Activated naive CD4-positive, alpha-beta T cell treated with Interleukin-2 at 50 U/mL for 16 hours (primary cell): ENCODE results near the gene PRDM11.

Experiments used
- DNase-seq: peaks from one replicate; pipeline ENCODE4 v3.0.0-alpha.2; 2020

Gene PRDM11

DNA sequence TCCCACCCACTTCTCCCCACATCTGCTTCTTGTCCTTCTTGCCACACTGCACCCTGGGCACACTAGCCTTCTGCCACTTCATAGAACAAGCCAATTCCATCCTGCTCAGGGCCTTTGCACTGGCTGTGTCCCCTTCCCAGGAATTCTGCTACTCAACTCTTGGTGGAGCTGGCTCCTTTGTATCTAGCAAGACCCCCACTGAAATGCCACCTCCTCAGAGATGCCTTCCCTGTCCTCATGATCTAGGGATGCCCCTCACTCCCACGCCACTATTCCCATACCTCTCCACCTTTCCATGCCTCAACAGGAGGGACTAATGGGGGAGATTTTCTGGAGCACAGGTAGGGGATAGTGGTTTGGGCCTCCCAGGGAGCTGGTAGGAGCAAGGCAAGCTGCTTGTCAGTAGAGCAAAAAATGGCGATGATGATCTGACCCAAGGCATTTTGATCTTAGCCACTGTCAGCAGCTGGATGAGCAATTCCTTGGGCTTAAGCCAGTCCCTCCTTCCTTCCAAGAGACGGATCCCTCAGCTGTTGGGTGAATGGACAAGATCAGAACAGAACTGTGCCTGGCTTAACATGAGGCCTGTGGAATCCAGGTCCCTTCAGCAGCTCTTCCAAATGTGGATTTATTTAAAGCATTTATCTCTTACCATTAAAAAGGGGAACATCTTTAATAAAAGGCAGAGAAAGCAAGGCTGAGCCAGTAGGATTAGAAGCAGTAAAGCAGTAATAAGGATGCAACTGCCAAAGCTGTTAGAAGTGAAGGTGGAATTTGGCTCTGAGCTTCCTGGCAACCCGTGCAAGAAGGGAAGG, 4.0 kb upstream of the PRDM11 start:
- DNase-seq: no peak

DNA sequence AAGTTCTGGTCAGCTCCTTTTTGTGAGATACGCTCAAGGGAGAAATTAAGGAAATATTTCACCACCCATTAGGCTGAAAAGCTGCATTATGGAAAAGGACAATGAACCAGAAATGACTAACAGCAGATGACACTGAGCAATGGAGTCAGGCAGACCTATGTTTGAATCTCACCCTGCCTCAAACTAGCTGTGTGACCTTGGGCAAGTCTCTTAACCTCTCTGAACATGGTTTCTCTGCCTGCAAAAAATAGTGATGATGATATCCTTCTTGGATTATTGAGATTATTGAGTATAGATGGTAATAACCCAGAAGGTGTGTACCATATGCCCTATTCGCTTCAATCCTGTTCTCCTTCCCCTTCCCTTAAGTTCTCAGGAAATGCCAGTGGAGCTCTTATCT, 2.9 kb upstream of the PRDM11 start:
- no peak for DNase-seq

DNA sequence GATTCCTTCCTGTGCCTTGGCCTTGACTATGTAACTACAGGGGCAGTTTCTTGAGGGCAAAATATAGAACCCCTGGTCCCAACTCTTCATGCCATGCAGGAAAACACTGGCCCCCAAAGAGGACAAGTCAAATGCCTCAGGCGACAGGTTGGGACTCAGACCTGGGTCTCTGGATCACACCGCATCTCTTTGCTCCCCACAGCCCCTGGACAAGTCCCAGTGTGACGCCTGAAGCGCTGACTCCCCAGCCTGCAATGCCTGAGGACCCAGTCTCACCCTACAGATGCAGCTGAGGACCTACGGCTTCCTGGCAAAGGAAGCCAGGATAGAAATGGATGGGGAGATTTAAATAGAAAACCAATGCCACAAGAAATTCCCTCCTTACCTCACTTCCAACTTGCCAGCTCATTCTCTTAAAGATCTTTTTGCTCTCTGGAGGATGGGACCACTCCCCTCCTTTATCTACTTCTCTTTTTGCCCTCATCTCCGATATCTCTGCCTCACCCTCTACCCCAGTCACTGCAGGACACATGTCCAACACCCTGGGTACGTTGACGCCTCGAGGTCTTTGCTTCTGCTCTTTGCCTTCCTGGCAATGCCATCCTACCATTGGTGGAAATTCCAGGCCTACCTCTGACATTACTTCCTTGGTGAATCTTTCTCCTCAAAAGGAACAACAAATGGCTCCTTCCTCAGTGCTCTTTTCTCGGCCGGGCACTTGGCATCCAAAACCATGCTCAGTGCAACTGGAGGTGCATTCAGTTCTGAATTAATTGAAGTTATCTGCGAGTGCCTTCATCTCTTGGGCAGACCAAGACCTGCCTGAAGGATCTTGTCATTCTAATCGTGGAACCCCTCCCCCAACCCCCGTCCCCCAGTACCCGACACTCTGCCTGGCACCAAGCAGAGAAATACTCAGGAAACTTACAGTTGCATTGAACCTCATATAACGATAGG, 2.0 kb upstream of the PRDM11 start:
- DNase-seq: no peak

DNA sequence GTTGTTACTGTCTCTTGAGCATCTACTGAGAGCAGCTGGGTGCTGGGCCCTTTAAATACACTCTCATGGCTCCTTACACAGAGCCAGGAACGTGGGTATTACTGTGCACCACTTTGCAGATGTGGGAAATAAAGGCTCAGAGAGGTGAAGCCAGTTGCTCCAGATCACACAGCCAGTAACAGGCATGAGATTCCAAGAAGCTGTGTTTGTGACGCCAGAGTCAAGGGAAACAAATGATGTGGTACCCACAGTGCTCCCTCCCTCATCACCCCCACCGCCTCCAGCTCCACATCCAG, 1.4 kb upstream of the PRDM11 start:
- no peak for DNase-seq

DNA sequence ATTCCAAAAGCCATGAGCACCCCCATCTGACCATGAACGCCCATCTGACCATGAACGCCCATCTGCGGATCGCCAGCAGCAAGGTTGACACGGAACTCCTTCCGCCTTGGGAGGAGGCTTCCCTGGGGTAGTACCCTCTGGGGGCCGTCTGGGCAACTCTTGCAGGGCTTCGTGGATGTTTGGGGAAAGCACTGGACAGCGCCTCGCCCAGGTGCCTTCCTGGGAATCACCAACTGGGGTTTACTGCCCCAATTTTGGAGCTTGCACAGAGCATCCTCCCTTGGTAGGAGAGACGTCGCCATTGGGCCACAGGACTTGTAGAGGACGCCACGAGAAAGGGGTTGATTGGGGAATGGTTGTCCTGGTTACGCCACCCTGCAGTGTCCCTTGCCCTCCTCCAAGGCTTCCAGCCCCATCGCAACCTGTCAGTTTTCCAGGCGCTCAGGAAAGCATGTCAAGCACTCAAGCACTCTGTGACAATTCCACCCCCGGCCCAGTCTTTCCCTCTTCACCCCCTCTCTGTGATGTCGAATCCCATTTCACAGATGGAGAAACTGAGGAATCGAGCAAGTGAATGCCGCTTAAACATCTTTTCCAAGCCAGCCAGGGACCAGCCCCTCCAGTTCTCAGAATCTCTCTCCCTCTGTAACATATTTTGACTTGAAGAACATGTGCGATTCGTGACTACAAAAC, 914 bp upstream of the PRDM11 start:
- no peak for DNase-seq

DNA sequence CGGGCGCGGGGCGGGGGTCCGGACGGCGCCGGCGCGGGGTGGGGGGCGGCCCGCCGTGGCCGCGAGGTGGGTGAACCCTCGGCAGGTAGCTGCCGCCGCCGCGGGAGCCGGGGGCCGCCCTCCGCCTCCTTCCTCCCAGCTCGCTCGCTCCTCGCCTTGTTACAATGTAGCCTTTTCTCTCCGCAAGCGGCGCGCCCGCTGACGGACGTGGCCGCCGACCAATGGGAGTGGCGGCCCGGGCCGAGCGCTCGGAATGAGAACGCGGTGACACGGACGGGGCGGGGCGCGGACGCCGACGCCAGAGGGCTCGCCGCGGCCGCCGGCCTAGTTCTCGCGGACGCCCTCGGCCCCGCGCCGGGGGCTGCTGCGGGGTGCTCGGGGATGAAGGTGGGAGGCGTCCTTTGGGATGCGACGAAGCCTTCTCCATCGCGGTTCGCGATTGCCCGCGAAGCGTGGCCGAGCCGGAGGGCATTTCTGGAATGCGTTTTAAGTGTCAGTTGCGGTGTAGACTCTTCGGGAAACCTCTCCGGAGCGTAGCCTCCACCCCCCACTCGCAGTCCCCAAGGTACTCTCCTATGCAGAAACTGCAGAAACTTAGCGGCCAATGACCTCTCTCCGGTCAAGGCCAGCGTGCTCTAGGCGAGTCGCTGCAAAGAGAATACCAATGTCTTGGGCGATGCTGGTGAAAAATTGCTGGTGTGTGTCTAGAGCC, 734 bp downstream of the PRDM11 start:
- DNase-seq: peak; percentile 93

DNA sequence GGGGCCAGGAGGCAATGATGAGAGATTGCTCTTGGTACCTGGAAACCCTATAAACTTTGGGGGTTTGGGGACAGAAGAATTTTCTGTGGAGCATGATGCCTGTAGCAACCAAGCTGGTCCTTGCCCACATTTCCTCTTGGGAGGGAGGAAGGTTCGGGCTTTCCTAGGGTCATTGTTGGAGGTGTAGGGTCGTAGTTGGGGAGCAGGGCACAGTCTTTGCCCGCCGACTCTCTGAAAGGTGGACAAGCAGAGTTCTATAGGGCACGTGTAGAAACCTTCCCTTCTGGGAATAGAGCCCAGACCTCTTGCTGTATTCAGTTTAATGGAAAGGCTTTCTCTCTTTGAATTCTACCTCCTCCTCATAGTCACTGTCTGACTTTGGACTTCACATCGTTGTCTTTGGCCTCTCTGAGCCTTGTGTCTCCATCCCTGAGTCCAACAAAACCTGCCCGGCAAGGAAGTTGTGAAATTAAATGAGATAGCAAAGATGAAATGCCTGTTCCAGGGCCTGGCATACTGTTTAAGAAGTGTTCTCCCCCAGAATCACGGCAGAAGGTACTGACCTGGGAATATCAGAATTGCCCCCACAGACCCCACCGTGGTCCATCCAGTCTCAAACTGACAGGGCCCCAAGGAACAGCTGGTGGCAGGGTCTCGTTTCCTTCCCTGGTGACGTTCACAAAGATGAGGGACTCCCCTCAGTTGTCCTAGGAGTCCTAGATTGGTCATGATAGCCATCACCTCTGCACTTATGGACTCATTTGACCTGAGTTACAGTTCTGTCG, 1.6 kb downstream of the PRDM11 start:
- DNase-seq: no peak

DNA sequence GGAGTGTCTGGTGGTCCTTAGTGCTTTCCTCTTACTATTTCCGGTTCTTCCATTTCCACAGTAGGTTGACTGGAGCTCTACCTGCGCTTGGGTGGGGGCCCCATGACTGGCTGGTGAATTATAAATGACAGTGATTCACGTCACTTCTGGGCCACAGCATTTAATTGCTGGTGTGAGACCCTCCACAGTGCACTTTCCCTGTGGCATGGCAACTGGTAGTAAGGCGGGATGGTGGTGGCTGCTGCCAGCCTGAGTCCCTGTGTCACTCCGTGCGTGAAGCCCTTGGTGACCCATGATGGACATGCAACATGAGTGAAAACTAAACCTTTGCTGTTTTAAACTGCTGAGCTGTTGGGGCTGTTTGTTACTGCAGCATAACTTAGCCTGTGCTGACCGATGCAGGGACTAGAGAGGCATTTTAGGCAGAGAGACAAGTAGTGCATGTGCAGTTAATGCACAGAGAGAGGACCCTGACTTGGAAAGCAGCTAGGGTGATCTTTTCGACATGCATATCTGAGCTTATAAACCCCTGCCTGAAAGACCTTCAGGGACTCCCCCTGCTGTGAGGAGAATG, 3.1 kb downstream of the PRDM11 start:
- DNase-seq: no peak

DNA sequence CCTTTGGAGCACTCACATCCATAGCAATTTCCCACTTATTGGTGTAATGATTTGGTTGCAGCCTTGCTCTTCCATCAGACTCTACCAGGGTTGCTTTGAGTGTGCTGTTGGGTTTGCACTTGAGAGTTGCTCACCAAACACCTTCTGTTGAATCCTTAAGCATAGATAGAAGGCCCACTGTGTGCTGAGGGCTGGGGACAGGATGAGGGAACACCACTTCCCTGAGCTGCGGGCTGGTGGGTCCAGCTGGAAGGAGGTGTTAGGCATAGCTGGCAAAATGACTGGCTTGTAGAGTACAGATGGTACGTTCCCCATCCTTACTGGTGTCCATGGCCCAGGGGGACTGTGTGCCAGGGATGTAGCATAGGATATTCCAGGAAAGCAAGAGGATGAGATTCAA, 3.9 kb downstream of the PRDM11 start:
- DNase-seq: no peak

DNA sequence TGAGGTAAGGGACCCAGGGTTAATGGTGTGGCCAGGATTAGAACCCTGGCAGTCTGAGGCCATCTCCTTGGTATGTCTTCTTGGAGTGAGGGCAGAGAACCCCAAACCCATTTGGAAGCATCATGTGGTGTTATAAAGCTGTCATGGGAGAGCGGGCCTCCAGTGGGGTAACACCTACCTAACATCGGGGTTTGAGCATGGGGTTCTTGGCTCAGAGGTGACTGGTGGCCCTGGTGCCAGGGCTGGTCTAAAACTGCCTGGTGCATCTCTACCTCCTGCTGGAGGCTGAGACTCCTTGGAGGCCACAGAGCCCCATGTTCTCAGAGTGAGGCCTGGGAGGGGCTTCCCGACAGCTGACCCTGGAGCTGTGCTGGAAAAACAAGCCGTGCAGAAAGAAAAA, 4.5 kb downstream of the PRDM11 start:
- DNase-seq: no peak

DNA sequence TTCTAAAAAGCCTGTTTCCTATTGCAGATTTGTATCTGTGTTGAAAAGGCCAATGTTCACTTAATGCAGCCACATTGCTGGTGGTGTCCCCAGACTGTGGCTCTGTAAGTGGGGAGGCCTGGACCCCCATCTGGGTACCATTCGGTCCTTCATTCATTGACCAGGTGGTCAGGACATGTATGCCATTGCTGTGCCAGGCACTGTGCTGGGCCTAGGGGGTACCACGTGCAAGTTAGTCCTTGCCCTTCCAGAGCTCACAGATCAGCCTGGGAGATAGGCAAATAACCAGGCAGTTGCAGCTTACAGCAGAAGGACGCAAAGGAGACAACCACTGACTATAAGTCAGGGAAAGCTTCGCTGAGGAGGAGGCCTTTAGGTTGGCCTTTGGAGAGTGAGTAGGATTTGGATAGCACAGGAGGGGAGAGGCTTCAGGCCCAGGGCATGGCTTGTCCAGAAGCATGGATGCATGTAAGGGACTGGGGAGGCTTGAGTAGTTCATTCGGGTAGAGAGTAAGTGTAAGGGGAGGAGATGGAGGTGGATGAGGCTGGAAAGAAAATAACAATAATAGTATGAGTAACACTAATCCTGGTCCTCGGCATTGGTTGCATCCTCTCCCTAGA, 5.0 kb downstream of the PRDM11 start:
- no peak for DNase-seq

DNA sequence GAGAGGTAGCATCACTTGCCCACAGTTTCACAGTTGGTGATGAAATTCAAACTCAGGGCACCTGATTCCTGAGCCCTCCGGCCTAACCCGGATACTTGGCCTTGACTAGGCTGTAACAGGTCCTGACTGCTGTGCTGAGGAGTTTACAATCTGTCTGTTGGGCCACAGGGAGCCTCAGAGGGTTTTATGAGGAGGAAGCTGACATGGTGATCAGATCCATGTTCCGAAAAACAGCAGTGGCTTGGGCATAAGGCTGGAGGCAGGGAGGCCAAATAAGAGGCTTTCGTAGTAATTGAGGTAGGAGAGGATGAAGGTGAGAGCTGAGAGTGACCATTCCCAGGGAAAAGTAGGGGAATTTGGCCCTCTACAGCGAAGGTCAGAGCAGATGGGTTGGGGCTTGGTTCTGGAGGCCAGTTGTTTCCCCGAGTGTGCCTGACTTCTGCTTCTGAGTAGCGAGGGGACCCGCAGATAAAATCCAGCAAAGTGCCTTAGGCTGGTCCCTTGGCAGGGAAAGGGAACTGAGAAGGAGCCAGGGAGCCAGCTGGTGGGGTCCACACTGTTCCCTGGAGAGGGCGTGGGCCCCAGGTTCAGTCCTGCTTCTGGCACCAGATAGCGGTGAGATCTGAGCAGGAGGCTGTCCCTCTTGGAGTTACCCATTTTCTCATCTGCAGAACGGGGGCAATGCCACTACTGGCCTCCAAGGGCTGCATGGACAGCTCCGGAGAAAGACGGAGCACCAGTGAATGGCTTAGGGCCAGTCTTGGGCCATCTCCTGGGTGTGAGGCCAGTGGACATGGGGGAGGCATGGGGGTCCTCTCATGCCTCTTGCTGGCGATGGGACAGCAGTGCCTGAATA, 6.5 kb downstream of the PRDM11 start:
- no peak for DNase-seq

DNA sequence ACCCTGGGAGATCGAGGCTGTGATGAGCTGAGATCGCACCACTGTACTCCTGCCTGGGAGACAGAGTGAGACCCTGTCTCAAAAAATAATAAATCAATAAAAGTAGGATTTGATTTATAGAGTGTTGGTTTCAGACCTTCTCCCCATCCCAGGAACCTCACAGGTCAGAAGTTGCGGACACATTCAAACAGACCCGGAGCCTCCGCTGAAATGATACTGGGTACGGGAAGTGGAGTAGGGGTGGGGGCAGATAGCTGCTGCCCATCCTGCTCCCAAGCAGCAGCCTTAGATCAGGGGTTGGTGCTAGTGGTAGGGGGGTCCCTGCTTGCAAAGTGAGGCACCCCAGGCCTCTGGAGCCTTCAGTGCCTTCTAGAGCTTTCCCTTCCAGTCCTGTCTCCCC, 7.8 kb downstream of the PRDM11 start:
- DNase-seq: no peak

DNA sequence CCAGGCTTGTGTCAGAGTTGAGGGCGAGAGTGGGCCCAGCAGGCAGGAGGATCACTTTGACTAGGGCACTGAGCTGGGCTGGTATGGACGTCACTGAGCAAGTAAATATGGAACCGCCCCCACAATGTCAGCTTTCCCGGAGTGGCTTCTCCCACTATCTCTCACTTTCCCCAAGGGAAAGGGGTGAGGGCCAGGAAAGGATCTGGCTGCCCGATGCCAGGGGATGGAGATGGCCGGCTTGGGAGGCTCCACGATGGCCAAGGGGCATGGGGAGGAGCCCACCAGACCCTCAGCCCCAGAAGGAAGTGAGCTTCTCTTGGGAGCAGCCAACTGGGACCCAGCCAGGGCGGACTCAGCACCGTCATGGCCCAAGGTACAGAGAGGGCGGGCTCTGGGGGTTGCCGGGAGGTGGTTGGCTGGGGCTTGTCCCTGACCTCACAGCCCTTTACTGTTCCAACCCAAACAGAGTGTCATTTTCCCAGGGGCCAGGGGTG, 8.7 kb downstream of the PRDM11 start:
- DNase-seq: no peak

DNA sequence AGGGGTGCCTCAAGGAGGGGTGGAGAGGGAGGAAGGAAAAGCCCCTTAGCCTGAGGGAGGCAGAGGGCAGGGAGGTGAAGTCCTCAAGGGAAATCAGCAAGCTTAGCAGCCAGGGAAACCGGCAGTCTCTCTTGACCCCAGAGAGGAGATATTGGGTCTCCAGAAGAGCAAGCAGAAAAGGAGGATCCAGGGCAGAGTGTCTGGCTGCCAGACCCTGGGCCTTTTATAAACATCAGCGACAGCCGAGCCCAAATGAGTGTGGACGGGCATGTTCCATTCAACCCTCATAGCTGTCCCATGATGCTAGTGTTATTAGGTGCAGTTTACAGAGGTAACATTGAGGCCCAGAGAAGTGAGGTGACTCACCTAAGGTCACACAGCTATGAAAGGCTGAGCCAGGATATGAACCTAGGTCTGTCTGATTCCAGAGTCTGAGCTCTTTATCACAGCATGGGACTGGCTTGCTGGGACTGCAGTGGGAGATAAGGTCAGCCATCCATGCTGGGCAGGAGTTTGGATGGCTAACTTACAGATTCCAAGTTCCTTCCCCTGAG, 9.3 kb downstream of the PRDM11 start:
- no peak for DNase-seq

DNA sequence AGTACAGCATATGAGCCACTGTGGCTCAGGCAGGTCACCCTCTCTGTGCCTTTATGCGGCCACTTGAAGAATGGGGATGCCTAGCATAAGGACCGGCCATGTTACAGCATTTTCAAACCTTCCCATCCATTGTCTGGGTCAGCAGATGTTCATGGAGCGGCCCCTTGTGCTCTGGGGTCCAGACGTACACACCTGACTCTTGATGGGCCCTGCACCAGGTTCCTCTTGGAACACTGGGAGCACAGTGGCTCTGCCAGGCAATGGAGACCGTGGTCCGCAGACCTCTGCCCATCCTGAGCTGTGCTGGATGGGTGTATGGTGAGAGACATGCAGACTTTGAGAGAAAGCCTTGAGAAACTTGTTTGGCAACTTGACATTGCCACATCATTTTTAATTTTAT, 9.8 kb downstream of the PRDM11 start:
- DNase-seq: no peak

DNA sequence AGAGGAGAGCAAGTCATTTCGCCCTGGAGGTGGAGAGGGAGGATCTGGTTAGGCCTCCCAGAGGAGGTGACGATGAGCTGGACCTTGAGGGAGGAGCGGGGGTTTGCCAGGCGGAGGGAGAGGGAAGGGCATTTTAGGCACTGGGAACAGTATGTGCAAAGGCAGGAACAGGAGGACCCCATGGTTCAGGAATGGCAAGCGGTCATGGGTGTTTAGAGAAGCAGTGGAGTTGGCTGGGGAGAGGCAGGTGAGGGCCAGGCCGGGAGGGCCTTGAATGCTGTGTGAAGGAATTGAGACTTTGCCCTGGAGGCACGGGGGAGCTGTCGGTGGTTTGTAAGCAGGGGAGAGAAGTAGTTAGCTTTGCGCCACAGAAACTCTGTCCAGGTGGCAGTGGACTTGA, 10.3 kb downstream of the PRDM11 start:
- DNase-seq: no peak

DNA sequence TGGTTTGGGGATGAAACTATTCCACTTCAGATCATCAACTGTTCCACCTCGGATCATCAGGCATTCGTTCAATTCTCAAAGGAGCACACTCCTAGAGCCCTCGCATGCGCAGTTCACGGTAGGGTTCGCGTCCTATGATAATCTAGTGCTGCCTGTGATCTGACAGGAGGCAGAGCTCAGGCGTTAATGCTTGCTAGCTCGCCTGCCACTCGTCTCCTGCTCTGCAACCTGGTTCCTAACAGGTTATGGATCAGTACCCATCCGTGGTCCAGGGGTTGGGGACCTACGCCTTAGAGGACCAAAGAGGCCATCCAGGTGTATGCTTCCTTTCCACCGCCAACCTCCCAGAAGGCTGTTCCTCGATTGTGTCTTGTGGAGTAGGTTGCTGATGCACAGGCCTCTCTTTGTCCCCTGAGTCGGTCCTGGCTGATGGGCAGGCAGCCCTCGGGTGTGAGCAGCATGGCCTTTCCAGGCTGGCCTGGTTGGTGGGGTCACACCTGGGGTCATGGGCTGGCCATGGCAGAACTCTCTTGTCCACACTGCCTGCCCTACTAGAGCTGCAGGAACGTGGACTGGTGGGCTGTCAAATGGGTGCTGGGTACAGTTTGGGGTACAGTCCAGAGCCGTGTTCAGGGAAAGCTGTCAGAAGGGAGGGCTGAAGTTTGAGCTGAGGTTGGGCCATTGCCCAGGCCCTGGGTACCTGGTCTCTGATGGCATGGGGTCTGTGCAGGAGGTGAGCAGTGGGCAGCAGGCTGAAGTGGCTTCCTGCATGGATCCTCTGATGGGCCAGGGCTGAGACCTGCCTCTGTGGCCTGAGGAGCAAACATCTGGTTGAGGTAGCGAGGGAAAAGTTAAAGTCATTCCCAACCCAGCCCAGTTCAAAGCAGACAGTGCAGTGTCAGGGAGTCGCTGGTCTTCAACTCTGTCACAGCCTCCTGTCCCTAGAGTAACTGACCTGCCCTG, 11.1 kb downstream of the PRDM11 start:
- DNase-seq: no peak
